ENCODE measurements around the gene CUL9. TPM values are rescaled to one million over a fixed set of nuclear protein-coding genes. Genes with fewer than 3 reads are reported as not detected.

CUL9 gene
- total RNA-seq, 1 donor from 2014 or later: 14.1 TPM

- H3K4me2 ChIP-seq: no peak overlapping the region
- no peak overlapping the region for H2AFZ ChIP-seq (replicated peaks)
- H3K9ac ChIP-seq: no peak overlapping the region
- no peaks in the 10 kb centered on the region for H3F3A ChIP-seq (ENCODE audit: low read depth)
- no peak overlapping the region for H3K27ac ChIP-seq
- no peaks in the 10 kb centered on the region for H3K36me3 ChIP-seq
- H3K4me3 ChIP-seq: no peak overlapping the region
- H3K9me3 Mint-ChIP-seq: no peaks in the 10 kb centered on the region
- H4K20me1 ChIP-seq (ENCODE audit: low read depth): no peaks in the 10 kb centered on the region
- H3K4me3 Mint-ChIP-seq: no peak overlapping the region
- TF ChIP-seq CTCF (IDR thresholded peaks at IDR 0.05) (no peak), EZH2 (IDR thresholded peaks at IDR 0.05) (no peak), EZH2phosphoT487 (IDR thresholded peaks at IDR 0.05) (no peak)
- no peaks in the 10 kb centered on the region for H3K79me2 ChIP-seq (ENCODE audit: low read depth)
- peaks cover 2% of the 10 kb centered on the region for H3K4me1 Mint-ChIP-seq
- peaks cover 5% of the 10 kb centered on the region for H3K27me3 Mint-ChIP-seq (ENCODE audit: insufficient read depth, low read depth)
- no peak for DNase-seq (ENCODE audit: low spot score)
- no peak overlapping the region for H3K27ac Mint-ChIP-seq
- H3K36me3 Mint-ChIP-seq: peaks cover 9% of the 10 kb centered on the region
- H3K9me3 ChIP-seq (ENCODE audit: low read depth): no peaks in the 10 kb centered on the region
- no peaks in the 10 kb centered on the region for H3K4me1 ChIP-seq
- H3K27me3 ChIP-seq: no peaks in the 10 kb centered on the region
Measured at GRCh38 chr6:43217351-43217750, 35.4 kb downstream of the CUL9 start.

- Histone ChIP-seq H3K4me3 (no peak overlapping the region), H3K4me1 (no peaks in the 10 kb centered on the region), H3K79me2 (ENCODE audit: low read depth) (no peaks in the 10 kb centered on the region), H3K9me3 (ENCODE audit: low read depth) (no peaks in the 10 kb centered on the region), H3F3A (ENCODE audit: low read depth) (no peaks in the 10 kb centered on the region), H4K20me1 (ENCODE audit: low read depth) (no peaks in the 10 kb centered on the region), H3K4me2 (no peak overlapping the region), H3K9ac (no peak overlapping the region), H3K27ac (no peak overlapping the region), H2AFZ (replicated peaks) (no peak overlapping the region), H3K36me3 (no peaks in the 10 kb centered on the region), H3K27me3 (no peaks in the 10 kb centered on the region)
- H3K4me3 Mint-ChIP-seq: no peak overlapping the region
- H3K9me3 Mint-ChIP-seq: no peaks in the 10 kb centered on the region
- H3K27ac Mint-ChIP-seq: no peak overlapping the region
- TF ChIP-seq EZH2phosphoT487 (IDR thresholded peaks at IDR 0.05): no peak
- TF ChIP-seq CTCF (IDR thresholded peaks at IDR 0.05): no peak
- no peak for TF ChIP-seq EZH2 (IDR thresholded peaks at IDR 0.05)
- H3K27me3 Mint-ChIP-seq (ENCODE audit: insufficient read depth, low read depth): peaks cover 5% of the 10 kb centered on the region
- peaks cover 13% of the 10 kb centered on the region for H3K36me3 Mint-ChIP-seq
- no peak for DNase-seq (ENCODE audit: low spot score)
- H3K4me1 Mint-ChIP-seq: peaks cover 2% of the 10 kb centered on the region
Measured at GRCh38 chr6:43219119-43219518, 37.1 kb downstream of the CUL9 start.

GRCh38 chr6:43219814-43220213 lies 37.8 kb downstream of the CUL9 start:
- Histone ChIP-seq H3F3A (ENCODE audit: low read depth) (no peaks in the 10 kb centered on the region), H3K27ac (no peak overlapping the region), H3K36me3 (no peaks in the 10 kb centered on the region), H3K4me2 (no peak overlapping the region), H3K4me1 (no peaks in the 10 kb centered on the region), H3K4me3 (no peak overlapping the region), H2AFZ (replicated peaks) (no peak overlapping the region), H3K9me3 (ENCODE audit: low read depth) (no peaks in the 10 kb centered on the region), H3K9ac (no peak overlapping the region), H3K79me2 (ENCODE audit: low read depth) (no peaks in the 10 kb centered on the region), H4K20me1 (ENCODE audit: low read depth) (no peaks in the 10 kb centered on the region), H3K27me3 (no peaks in the 10 kb centered on the region)
- Mint-ChIP-seq H3K4me3 (no peak overlapping the region), H3K4me1 (peaks cover 2% of the 10 kb centered on the region), H3K9me3 (no peaks in the 10 kb centered on the region), H3K27ac (no peak overlapping the region), H3K27me3 (ENCODE audit: insufficient read depth, low read depth) (peaks cover 5% of the 10 kb centered on the region), H3K36me3 (peaks cover 18% of the 10 kb centered on the region)
- no peak for DNase-seq (ENCODE audit: low spot score)
- TF ChIP-seq EZH2 (IDR thresholded peaks at IDR 0.05) (no peak), EZH2phosphoT487 (IDR thresholded peaks at IDR 0.05) (no peak), CTCF (IDR thresholded peaks at IDR 0.05) (no peak)

Measured in neural progenitor cell (in vitro differentiated cells).